Umbilical cord (tissue), 2 donors: ENCODE measurements around the gene WDR46. TPM values are rescaled to one million over a fixed set of nuclear protein-coding genes. Genes with fewer than 3 reads are reported as not detected.
"Not testable (repeated sequence)": the region's sequence is repeated elsewhere in the genome, so short reads cannot be mapped to it uniquely, and the experiment has no call there.

ENCODE experiments used
- DNase-seq: peaks from one replicate; pipeline ENCODE4 v3.0.0-alpha.2; 2015; ENCODE audit warnings: low spot score
- total RNA-seq: library from RNA; depleted of rRNA; stranded (reverse); fragments of >200 nt; gene quantifications from one replicate; pipeline ENCODE4 v1.2.3, GENCODE V29; 2014; ENCODE audit warnings: low replicate concordance; ENCODE audit not compliant: insufficient read depth

The WDR46 gene
- total RNA-seq, 1 donor from 2014 or later: 45.0 TPM

GRCh38 chr6:33271117-33271467 lies 17.9 kb downstream of the WDR46 start:
- no peak for DNase-seq

- DNase-seq: no peak
These were observed 25.0 kb downstream of the WDR46 start for GRCh38 chr6:33264015-33264414.

- not testable (repeated sequence) for DNase-seq
These were observed 26.5 kb downstream of the WDR46 start for GRCh38 chr6:33262490-33262889.

DNA sequence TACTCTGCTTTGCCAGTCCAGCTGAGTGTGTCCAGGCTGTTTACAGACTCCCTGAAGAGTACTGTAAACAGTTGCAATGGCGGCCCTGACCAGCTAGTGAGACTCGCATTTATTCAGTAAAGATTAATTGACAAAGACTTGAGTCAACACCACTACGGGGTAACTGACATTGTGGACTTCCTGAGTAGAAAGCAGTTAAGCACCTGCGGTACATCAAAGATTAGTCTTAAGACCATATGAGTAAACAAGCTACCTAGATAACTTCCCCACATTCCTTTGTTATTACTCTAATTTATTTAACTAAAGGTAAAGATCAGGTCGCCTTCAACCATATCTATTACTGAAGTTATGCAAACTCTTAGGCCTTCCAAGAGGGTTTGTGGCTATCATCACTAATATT lies 30.0 kb downstream of the WDR46 start:
- DNase-seq: no peak

DNA sequence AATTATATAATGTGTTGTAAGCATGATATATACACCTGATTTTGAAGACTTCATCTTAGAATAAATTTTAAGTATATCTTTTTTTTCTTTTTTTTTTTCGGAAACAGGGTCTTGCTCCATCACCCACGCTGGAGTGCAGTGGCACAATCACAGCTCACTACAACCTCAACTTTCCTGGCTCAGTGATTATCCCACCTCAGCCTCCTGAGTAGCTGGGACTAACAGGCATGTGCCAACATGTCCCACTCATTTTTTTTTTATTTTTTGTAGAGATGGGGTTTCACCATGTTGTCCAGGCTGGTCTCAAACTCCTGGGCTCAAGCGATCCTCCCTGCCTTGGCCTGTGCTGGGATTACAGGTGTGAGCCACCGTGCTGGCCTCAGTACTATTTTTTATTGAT lies 34.4 kb downstream of the WDR46 start:
- DNase-seq: no peak

DNA sequence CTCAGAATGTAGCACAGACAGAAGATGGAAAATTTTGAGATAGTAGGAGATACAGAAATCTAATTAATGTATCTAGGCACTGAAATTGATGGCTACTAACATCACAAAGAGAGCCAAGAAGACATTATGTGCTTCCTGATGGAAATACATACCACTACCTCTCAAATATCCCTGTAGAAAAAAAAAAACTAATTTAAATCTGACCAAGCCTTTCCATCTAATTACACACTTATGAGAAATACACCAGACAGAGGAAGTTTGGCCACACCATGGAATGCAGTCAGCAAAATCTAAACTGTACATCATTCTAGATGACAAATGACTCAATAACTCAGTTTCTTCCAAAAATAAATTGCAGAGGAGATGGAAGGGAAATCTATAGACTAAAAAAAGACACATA lies 36.3 kb downstream of the WDR46 start:
- DNase-seq: no peak

- DNase-seq: no peak
These were observed 37.5 kb downstream of the WDR46 start for GRCh38 chr6:33251395-33252012.

DNA sequence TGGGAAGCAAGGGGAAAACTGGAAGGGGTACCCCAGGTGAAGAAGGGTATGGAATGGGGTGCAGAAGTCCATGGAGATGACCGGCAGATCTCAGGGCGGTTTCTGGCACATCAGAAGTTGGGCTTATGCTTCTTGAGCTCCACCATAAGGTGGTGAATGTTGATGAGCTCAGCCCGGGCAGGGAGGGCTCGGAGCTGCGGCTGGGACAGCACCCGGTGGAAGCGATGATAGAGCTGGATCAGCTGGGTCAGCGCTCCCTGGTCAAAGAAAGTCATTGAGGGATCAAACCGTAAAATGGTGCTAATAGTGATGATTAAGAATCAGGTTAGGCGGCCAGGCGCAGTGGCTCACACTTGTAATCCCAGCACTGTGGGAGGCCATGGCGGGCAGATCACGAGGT lies 38.3 kb downstream of the WDR46 start:
- no peak for DNase-seq

DNA sequence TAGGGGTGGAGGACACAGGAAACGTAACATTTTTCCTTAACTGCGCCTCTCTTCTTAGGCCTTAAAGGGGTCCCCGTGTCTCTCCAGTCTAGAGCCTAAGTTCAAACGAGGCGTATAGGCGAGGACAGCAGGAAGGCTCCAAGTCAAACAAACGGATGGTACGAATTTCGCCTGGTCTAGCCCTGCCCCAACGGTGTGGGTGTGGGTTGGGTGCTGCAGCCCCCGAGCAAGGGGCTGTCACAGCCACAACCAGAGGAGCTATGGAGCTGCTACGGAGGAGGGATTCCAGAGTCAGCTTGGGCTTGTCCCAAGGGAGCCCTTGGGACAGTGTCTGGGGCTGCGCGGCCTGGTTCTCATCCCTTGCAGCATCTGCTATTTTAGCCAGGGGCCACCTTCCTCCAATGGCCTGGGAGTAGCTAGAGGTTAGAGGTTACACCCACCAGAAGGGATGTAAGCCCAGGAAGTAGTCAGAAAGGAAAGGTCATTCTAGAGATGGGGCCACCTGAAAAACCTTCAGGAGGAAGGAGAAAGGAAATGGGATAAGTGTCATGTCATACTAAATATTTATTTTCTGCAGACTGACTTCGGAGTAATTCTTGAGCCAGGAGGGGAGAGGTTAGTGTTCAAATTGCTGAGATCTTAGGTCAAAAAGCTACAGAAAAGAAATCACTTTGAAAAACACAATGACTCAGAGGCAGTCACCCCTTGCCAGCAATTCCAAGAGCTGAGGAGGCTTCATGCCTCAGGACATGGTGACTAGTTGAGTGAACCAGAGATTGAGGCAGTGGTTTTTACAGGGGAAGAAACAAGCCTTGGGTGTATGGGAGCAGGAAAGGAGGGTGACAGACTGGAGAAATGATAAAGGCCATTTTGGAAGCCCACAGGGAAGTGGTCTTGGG lies 39.1 kb downstream of the WDR46 start:
- no peak for DNase-seq

DNA sequence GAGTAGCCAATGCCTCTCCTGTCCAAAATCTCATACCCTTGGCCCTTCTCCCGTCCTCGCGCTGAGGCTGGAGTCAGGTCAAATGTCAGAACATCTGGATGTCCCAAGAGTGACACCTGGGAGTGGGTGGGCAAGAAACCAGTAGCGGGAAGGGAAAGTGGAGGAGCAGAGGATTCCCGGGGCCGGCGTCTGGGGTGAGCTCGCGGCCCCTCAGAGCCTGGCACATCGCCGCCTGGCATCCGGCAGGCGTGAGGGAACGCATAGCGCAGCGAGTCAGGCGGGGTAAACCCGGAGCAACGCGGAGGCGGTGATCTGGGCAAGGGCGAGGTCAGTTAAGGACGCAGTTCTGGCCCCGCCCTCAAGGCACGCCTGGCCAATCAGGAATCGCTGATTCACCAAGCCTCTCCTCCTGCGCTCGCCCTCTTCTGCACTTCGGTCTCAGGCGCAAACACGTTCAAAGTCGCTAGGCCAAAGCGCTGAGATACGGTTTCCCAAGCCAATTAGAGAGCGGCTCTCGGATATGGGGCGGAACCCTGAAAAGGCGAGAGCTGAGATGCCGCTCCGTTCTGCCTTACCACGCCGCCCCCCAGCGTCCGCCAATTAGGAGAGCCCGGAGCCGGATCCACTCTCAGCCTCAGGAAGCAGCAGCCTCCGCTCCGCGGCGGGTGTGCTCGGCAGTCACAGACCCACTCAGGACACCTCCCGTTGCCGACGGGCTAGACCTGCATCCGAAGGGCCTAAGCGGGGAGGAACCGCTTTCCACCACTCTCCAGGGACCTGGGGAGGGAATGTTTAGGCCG lies 39.9 kb downstream of the WDR46 start:
- DNase-seq: peak; percentile 100

DNA sequence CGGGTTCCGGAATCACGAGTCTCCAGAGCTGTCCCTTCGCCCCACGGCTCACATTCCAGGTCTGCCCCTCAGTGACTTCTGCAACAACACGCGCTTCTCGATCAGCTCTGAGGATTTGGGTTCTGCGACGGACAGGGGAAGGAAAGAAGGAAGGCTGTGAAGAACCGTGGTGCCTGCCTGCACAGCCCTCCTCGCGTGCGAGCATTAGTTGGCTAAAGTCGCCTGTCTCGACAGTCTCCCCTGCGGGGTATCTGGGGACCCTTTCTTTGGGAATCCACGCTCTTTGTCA lies 40.5 kb downstream of the WDR46 start:
- no peak for DNase-seq

DNA sequence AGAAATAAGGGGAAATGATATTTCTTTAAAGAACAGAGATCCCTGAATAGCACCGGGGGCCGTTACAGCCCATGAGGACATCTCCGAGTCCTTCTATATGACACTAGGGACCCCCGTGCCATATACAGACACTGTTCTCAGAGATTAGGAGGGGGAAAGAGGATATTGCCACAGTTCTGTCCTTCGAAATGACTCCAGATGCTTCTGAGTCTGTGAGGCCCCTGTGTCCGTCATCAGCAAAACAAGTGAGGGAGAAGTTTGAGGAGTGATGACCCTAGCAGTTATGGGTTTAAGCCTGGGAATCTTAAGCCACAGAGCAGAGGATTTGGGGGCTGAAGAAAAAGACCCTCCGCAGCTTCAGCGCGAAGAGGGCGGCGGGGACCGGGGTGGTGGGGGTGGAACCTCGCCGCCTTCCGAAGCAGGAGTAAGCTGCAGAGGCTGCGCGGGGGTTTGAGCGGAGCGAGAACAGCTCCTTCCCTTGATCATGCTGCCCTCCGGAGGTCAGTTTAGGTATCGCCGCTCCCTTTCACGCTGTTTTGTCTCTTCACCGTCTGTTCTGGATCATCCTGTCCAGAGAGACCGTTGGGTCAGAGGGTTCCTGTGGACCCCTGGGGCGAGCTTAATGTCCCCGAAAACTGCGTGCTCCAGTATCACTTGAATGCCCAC lies 40.9 kb downstream of the WDR46 start:
- DNase-seq: peak; percentile 90

DNA sequence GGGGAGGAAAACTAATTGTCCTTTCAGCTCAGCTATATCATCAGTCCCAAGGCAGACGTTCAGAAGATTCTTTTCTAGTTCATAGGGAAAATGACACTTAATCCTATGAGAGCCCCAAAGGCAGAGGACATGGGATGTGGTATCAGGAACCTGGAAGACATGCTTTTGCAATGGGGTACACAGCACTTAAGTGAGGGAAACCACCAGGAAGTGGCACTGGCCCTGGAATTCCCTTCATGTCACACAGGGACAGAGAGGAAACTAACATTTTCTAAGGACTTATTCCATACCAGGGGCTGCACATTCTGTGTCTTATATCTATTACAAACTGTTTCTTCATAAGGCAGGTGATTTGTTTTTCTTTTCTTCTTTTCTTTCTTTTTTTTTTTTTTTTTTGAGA lies 45.6 kb downstream of the WDR46 start:
- no peak for DNase-seq

GRCh38 chr6:33241968-33242367 lies 47.1 kb downstream of the WDR46 start:
- no peak for DNase-seq

DNA sequence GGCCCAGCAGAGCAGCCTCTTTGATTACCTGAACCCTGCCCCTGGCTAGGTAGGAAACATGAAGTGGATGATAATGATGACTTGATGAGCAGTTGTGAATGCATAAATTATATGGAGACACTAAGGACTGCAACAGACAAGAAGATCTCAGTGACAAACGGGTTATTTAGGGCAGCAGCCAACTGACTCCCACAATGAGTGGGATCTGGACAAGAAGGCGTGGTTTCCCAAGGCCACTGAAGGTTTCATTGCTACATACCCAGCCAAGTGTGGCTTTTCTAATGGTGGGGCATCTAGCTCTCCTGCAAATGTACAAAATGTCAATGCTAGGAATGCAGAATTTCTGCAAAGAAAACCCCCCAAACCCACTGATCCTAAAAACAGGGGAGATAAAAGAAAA lies 51.3 kb downstream of the WDR46 start:
- no peak for DNase-seq

DNA sequence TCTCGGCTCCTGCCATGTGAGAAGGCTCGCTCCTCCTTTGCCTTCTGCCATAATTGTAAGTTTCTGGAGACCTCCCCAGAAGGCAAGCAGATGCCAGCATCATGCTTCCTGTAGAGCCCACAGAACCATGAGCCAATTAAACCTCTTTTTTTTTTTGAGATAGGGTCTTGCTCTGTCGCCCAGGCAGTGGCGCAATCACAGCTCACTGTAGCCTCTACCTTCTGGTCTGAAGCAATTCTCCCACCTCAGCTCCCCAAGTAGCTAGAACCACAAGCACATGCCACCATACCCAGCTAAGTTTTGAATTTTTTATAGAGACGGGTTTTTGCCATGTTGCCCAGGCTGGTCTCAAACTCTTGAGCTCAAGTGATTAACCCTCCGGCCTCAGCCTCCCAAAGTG lies 52.2 kb downstream of the WDR46 start:
- no peak for DNase-seq

DNA sequence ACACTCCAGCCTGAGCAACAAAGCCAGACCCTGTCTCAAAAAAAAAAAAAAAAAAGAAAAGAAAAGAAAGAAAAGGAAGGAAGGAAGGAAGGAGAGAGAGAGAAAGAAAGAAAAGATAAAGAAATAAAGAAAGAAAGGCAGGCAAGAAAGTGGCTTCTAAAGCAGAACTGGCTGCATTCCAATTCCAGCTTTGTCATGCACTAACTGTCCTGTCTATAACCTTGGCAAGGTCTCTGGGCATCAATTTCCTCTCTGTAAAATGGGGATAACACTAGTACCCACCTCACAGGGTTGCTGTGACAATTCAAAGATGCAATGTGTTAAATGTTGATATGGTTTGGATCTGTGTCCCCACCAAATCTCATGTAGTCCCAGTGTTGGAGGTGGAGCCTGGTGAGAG lies 52.7 kb downstream of the WDR46 start:
- no peak for DNase-seq

DNA sequence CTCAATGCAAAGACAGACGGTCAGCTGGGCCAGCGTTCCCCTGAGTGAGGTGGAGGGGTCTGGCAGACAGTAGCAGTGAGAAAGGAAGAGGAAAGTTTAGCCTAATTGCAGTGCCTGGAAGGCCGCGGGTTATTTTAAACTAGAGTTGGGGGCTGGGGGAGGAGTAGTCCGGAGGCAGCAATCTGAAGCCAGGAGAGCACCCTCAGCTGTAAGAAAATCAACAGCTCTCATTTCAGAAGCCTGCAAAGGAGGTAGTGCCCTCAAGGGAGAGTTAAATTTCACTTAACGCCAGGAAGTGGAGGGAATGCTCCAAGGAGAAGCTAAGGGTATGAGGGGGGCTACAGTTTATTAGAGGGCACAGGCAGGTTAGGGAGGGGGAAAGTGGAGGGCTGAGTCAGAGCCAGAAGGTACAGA lies 53.8 kb downstream of the WDR46 start:
- DNase-seq: no peak
